Retina (tissue), 1 donor: Measurements from ENCODE around the gene DIPK1C.

ENCODE experiments used
- DNase-seq: peaks from one replicate; pipeline ENCODE4 v3.0.0-alpha.2; 2016

DIPK1C gene

DNA sequence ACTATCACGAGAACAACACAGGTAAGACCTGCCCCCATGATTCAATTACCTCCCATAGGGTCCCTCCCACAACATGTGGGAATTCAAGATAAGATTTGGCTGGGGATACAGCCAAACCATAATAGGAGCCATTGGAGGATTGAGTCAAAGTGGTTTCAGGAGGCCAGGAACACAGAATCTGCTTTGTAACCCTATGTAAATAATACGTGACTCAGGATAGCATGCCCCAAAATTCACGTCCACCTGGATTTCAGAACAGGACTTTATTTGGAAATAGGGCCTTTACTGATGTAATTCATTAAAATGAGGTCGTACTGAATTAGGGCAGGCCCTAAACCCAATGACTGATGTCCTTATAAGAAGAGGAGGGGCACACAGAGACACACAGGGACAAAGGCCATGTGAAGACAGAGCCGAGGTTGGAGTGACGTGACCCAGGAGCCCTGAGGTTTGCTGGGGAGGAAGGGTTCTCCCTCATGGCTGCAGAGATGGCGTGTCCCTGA lies 23.1 kb upstream of the DIPK1C start:
- DNase-seq: no peak

GRCh38 chr18:74479486-74480148 lies 22.5 kb upstream of the DIPK1C start:
- DNase-seq: no peak

- no peak for DNase-seq
Observed at GRCh38 chr18:74478880-74479279, 21.8 kb upstream of the DIPK1C start.

DNA sequence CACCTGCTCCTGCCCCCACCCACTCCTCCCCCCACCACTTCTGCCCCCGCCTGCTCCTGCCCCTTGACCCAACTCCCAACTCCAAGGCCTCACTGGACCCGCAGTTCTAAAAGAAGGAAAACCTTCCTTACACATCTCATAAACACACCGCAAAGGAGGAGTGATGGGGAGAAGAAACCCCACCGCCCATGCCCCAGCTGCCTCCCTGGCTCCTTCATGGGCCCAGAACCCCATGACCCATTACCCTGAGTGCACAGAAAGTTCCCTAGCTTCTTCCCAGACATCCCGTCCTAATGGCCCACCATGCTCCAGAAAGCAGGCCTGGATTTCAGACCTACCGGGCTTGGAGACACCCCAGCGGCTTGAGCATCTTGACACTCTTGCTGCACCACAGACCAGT lies 21.2 kb upstream of the DIPK1C start:
- no peak for DNase-seq

DNA sequence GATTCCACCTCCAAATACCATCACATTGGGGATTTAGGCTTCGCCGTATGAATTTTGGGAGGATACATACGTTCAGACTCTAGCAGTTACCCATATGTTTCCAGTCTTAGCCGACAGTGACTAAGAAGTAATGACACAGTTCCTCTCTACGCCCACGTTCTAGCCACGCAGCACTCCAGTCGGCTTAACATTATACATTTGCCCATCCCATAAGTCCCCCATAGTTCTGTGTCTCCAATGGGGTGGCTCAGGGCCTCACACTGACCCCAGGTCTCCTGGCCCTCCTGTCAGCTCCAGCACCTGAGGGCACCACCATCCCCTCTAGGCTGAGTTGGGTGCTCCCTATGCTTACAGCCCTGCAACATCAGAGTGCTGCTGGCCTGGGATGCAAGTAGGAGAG lies 20.7 kb upstream of the DIPK1C start:
- no peak for DNase-seq

GRCh38 chr18:74476140-74476539 lies 19.0 kb upstream of the DIPK1C start:
- DNase-seq: peak; percentile 70

- no peak for DNase-seq
Observed at GRCh38 chr18:74473976-74474640, 17.0 kb upstream of the DIPK1C start.

DNA sequence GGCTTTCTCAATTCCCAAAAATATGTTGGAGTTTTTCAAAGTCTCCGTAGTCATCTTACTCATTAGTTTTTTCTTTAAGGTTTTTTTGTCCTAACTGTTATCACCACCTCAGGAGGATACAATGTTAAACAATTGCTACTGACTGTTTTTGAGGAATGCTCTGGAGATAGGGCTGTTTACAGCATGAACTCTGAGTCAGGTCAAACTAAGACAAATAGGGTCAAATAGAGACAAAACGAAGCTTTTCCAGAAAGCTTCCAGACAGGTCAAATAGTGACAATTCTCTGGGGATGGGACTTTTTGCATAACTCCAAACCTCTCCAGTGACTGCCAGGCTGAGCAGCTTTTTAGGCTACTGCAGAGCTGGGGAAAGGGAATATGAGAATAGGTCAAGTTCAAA lies 15.2 kb upstream of the DIPK1C start:
- no peak for DNase-seq

DNA sequence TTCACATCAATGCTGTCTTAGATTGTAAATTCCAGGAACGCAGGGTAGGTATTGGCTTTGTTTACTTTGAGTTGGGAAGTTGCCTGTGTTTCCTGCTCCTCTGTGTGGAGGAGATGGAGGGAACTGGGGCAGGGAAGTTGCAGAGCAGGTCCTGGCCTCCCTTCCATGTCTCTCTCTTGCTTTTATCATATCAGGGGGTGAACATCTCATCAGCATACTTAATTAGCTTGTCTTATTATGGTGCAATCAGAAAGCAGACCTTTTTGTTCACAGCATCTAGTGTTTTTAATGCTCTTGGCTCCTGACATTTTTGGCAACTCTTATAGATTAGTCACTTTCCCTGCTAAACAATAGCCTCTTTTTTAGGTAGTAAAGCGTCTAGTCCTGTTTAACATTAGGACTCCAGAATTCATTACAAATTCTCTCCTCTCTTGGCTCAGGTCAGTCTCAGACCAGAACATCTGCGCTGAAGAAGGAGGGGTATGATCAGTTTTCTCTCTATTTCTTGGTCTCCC lies 11.5 kb upstream of the DIPK1C start:
- no peak for DNase-seq

DNA sequence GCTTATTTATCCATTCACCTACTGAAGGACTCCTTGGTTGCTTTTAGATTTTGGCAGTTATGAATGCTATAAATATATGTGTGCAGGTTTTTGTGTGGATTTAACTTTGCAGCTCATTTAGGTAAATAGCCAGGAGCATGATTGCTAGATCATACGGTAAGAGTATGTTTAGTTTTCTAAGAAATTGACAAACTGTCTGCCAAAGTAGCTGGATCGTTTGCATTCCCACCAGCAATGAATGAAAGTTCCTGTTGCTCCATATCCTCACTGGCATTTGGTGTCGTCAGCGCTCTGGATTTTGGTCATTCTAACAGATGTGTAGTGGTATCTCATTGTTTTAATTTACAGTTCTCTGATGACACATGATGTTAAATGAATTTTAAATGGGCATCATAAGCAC lies 8.7 kb upstream of the DIPK1C start:
- DNase-seq: no peak

DNA sequence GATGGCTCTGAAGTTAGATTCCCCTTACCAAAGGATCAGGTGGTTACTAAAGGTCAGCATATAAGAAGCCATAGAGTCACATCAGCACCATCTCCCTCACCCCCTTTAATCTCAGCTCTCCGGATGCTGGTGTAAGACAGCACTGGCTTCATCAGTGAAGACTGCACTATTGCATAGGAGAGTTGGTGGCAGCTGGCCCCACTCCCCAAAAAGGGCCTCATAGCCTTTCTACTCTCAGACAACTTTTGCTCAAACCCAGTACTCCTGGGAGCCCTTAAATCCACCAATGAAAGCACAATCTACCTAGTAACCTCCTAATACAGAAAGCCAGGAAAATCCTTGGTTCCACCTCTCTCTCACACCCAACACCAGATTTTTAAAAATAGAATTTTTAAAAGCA lies 6.9 kb upstream of the DIPK1C start:
- peak; percentile 25 for DNase-seq

DNA sequence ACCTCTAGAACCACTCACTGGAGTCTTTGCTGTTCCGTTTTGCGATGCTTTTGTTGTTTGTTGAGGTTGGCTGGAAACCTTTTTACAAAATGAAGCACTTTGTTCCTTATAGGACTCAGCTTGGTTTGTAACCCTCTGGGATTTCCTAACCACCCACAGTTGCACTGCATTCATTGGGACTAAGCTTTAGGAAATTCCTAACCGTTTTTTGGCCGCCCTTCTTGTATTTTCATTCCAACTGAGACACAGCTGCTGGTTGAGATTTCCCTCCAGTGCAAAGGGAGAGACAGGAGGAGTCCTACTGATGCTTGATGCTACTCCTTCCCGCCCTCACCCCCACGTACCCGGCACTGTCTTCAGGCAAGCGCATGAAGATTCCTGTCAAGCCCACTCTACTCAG lies 6.1 kb upstream of the DIPK1C start:
- no peak for DNase-seq

- DNase-seq: no peak
Observed at GRCh38 chr18:74460825-74461224, 3.7 kb upstream of the DIPK1C start.

GRCh38 chr18:74459889-74460288 lies 2.8 kb upstream of the DIPK1C start:
- peak; percentile 57 for DNase-seq

DNA sequence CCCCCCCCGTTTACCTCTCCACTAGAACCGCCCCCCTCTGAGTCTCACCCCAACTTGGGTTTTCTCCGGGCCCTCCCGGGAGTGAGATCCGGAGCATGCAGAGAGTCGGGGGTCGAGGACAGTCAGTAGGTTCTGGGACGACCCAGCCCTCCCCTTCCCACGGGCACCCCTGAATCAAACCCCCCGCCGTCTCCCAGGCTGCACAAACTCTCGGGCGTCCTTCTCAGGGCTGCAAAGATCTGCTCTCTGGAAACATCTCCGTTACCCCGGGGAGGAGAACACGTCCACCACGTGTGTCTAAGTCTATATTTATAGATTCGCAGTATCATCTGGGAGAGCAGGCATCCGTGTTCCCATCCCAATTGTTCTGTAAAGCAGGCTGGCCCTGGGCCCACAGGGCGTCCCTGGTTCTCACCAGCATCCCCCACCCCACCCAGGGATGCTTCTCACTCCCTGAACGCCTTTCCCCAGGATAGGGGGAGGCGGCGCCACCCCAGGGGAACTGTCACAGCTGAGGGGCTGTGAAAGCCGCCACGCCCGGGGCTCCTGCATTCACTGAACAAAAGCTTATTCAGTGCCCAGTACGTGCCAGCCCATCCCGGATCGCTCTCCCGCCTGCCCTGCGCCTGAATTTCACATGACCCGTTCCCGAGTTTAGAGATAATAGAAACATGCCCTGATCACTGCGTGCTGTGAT lies 765 bp upstream of the DIPK1C start:
- DNase-seq: peak; percentile 82

DNA sequence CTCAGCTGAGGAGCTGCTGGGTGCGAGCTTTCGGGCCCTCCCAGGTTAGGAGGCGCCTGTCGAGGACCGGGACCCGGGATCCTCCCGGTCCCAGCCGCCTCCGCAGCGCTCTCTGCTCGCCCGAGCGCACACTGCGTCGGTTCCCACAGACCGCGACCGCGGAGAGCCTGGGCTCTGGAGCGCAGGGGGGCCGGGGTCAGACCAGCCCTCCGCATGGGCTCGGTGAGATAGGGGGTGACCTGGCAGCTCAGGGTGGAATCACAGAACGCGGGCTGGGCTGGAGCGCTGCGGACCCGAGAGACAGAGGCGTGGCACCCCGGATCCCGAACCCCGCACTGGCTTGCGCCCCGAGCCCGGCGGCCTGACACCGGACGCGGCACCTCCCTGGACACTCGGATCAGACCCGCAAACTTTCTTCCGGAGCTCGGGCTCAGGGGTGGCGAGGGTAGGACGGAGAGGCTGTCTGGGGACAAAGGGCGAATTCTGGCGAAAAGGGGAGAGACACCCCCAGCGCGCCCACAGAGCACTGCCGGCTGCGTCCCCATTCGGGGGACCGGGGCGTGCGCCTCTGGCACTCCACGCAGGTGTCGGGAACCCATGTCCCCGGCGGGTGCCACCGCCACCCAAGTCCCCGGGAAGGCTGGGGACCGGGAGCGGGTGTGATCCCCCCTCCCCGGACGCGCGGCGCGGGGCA lies 612 bp downstream of the DIPK1C start:
- peak; percentile 79 for DNase-seq

DNA sequence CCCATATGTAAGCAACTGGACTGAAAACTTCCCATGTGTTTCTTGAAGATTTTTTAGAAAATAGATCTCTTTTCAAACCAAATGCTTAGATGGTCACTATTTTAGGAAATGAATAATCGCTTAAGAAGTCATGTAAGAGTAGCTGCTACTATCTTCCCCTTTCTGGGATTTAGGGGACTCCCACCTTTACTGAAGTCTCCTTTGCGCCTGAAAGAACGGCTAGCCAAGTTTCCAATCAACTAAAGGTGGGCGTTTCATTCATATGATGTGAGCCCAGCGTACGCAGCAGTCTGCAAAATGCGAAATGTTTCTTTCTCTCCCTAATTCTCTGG lies 1.1 kb downstream of the DIPK1C start:
- no peak for DNase-seq

DNA sequence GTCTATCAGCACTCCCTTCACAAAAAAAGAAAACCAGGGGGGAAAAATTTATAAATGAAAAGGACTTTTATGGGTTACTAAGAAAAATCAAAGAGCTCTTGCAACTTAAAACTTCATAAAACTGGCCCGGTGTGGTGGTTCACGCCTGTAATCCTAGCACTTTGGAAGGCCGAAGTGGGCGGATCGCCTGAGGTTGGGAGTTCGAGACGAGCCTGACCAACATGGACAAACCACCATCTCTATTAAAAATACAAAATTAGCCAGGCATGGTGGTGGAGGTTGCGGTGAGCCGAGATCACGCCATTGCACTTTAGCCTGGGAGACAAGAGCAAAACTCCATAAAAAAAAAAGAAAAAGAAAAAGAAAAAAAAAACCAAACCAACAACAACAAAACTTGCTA lies 1.7 kb downstream of the DIPK1C start:
- no peak for DNase-seq

- DNase-seq: peak; percentile 50
Observed at GRCh38 chr18:74454279-74454751, 2.8 kb downstream of the DIPK1C start.

DNA sequence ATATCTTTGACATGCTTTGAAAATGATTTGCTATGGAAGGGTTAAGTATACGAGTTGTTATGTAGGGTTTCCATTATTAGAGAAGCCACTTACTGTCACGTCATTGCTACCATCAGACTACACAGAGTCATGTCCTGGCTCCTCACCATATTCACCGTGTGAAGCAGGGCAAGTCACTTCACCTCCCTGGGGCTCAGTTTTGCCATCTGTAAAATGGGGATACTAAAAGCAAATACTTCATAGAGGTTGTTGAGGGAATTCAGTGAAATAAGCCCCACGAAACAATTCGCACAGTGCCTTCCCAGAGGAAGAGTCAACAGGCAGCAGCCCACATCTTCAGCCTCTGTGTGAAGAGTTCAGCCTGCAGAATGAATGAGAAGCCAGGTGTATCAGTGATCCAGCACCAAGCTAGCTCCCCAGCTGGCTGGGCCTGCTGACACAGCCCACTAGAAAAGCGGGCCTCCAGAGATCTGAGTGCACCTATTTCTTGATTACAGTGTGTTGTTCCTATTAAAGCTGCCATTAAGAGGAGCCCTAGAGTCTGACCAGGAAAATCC lies 3.4 kb downstream of the DIPK1C start:
- peak; percentile 52 for DNase-seq

DNA sequence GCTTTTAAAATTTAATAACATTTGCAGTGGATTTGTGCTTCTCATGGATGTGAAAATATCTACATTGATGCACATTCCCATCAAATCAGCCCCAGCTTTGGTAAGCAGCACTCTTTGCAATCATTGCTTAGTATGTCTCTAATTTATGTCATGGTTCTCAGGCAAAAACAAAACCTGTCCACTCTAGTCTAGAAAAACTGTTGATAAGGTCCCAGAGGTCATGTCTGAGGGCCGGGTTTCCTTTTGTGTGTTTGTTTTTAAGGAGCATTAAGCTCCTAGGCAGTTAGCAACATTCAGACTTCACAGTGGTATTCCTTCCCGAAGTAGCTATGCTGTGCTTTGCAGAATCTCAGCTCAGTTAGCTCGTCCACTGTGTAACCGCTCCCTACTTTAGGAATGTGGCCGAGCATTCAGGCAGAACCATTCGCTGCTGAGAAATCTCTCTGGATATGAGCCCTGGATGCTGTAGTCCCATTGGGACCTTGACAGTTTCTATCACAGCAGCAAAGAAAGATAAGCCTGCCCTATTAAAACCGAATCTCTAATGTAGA lies 4.0 kb downstream of the DIPK1C start:
- peak; percentile 91 for DNase-seq

DNA sequence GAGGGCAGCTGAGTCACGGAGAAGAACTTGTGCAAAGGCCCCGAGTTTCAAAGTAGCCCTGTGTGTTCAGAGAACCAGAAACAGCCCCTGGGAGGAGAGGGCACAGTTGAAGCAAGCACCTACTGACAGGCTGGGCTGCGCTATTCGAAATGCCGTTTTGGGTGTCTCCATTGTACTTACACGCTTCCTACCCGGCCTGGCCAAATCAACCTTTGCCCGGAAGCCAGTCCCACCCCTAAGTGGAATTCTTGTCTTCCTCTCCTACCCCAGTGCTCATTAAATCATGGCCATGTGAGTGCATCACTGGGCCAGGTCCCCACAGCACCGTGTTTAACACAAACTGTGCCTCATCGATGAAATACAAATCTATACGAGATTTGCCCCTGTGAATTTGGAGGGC lies 6.0 kb downstream of the DIPK1C start:
- no peak for DNase-seq

DNA sequence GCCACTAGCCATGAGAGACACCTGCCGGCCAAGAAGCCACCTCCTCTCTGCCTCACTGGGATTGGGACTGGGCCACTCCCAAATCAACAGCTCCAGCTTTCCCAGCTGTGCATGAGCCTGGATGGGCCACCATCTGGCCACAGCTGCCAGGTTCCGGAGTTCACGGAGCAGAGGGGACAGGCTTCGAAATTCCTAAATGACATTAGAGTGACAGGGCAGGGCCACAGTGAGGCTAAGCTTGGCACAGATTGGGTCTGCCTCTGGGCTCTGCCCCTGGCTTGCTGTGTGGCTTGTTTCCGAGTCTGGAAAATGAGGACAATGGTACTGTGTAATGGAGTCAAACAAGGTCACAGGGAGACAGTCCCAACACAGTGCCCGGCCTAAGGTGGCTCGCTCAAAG lies 6.5 kb downstream of the DIPK1C start:
- DNase-seq: peak; percentile 48
